Measurements from ENCODE around the gene UQCC3.
"Not testable (repeated sequence)": the region's sequence is repeated elsewhere in the genome, so short reads cannot be mapped to it uniquely, and the experiment has no call there.

UQCC3 gene

DNA sequence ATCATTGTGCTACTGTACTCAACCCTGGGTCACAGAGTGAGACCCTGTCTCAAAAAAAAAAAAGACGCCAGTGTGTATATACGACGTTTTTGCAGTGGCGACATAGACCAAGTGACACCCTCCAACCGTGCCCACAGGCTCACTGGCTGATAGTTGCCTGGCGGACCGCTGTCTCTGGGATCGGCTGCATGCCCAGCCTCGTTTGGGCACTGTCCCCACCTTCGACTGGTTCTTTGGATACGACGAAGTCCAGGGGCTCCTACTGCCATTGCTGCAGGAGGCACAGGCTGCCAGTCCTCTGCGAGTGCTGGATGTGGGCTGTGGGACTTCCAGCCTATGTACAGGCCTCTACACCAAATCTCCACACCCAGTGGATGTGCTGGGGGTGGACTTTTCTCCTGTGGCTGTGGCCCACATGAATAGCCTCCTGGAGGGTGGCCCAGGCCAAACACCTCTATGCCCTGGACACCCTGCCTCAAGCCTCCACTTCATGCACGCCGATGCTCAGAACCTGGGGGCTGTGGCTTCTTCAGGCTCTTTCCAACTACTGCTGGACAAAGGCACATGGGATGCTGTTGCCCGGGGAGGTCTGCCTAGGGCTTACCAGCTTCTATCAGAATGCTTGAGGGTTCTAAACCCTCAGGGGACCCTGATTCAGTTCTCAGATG, 5.1 kb upstream of the UQCC3 start:
- DNase-seq, result no peak

DNA sequence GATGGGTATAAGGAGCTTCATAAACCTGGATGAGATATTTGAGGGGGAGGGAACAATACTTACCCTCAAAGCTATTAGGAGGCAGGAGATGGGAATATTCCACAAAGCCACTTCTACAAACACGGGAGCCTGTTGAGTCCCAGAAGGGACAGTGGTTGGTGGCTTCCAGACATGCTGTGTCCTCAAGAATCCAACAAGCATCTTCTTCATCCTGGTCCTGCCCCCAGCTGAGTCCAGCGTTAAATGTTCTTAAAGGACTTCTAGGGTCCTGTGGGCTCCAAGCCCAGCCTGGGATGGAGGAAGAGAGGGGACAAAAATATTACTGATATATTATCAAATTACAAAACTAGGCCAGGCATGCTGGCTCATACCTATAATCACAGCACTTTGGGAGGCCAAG, 4.0 kb upstream of the UQCC3 start:
- DNase-seq, result no peak

DNA sequence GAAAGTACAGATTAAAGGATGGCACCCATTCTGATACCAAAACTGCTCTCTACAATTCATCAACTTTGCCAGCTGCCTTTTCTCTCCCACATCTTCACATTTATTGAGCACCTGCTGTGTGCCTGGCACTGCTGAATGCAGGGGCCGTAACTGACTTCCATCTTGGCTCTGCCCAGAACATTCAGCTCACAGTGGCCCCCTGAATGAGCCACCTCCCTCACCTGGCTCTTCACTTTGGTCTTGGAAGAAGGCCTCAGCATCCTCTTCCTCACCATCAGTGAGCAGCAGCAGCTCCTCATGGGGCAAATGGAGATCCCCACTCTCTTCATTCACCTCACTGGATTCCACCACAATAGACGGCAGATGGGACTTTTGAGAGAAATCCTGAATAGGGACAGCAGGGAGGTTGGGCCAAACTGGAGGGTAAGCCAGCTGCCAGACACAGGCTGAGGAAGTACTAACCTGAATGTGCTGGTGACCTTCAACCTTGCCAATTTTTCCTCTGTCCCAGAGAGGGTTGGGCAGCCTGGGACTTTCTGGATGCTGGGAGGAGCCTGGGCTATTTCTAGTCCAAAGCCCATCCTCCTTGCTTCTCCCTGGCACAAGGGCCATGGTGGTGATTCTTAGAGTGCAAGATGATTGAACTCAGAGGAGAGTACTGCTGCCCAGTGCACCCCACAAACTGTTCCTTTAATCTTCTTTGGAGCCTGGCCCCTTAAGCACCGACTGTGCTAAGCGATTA, 1.9 kb upstream of the UQCC3 start:
- DNase-seq, result no peak

- no peak for DNase-seq
These were observed 251 bp upstream of the UQCC3 start for GRCh38 chr11:62671236-62671607.

DNA sequence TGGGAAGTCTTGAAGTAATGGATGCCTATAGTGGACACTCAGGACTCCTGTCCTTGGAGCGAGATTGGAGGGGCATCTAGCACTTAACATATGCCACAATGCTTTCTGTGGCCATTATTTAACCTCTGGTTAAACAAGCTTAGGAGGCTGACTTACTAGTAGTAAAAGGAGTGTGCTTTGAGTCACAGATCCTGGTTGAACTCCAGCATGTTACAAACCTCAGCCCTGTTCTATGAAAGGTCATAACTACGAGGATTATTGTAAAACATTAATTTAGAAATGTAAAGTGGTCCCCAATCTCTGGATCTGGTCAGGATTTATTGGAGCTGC, 1.7 kb downstream of the UQCC3 start:
- no peak for DNase-seq

DNA sequence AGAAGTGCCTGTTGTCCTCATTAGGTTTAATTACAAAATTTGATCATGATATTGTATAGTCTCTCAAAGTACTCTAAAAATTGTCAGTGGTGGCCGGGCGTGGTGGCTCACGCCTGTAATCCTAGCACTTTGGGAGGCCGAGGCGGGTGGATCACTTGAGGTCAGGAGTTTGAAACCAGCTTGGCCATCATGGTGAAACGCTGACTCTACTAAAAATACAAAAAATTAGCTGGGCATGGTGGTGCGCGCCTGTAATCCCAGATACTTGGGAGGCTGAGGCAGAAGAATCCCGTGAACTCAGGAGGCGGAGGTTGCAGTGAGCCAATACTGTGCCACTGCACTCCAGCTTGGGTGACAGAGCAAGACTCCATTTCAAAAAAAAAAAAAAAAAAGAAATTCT, 3.9 kb downstream of the UQCC3 start:
- not testable (repeated sequence) for DNase-seq

DNA sequence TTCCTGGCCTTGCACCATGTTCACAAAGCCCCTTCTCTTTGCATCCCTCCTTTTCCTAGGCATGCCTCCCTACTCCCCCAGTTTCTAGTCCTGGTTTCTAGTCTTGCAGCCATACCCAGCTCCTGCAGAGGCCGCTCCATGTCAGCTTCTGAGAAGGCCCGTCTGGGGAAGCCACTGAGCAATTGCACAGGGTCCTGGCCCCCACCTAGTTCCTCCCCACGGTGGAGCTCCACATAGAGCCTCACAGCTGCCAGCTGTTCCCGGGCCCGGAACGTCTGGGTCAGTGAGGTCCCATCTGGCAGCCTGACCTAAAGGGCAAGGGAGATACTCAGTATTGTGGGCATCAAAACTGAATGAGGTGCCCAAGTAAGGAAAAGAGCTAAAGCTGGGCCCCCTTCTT, 5.2 kb downstream of the UQCC3 start:
- no peak for DNase-seq

DNA sequence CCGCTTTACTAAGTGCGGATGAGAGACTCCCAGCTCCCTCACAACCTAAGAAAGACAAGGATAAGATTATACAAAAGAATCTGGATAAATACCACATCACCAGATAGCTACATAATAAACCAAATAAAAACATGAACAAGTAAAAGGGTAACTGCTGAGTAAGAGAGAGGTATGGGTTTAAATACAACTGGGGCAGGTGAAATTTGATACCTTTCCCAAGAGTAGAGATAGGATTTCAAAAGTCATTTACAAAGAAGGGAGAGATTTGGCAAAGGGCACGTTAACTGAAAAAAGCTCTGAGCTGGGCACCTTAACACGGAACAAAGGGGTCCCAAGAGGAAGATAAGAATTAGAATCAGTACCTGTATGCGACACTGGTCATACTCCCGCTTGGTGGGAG, 5.7 kb downstream of the UQCC3 start:
- no peak for DNase-seq

- DNase-seq, result no peak
These were observed 6.2 kb downstream of the UQCC3 start for GRCh38 chr11:62677714-62678113.

- DNase-seq, result no peak
These were observed 6.9 kb downstream of the UQCC3 start for GRCh38 chr11:62678433-62678769.

- DNase-seq, result peak; percentile 86
These were observed 7.6 kb downstream of the UQCC3 start, which contains the start of gene UBXN1 for GRCh38 chr11:62678770-62679696. Gene UBXN1 (minus strand): TSS chr11:62679073. CDS start chr11:62678923, 150 bp downstream.

DNA sequence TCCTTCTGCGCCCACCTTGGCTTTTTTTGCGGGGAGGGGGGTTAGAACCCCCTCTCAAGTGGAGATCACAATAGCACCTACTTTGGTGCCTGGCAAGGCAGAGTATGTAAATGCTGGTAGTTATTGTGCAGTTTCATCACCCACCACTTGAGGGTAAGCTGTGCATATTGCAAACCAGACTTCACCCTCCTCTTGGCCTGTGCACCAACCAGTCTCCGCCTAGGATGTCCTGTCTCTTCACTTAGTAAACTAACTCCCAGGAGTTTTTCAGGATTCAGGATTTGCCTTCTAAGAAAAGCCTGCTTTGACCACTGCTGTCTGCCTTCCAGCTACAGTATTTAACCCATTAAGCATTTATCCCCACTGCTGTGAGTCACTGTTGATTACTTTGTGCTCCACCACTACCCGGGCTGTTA, 9.4 kb downstream of the UQCC3 start:
- peak; percentile 61 for DNase-seq

- no peak for DNase-seq
These were observed 11.0 kb downstream of the UQCC3 start for GRCh38 chr11:62682518-62682917.

DNA sequence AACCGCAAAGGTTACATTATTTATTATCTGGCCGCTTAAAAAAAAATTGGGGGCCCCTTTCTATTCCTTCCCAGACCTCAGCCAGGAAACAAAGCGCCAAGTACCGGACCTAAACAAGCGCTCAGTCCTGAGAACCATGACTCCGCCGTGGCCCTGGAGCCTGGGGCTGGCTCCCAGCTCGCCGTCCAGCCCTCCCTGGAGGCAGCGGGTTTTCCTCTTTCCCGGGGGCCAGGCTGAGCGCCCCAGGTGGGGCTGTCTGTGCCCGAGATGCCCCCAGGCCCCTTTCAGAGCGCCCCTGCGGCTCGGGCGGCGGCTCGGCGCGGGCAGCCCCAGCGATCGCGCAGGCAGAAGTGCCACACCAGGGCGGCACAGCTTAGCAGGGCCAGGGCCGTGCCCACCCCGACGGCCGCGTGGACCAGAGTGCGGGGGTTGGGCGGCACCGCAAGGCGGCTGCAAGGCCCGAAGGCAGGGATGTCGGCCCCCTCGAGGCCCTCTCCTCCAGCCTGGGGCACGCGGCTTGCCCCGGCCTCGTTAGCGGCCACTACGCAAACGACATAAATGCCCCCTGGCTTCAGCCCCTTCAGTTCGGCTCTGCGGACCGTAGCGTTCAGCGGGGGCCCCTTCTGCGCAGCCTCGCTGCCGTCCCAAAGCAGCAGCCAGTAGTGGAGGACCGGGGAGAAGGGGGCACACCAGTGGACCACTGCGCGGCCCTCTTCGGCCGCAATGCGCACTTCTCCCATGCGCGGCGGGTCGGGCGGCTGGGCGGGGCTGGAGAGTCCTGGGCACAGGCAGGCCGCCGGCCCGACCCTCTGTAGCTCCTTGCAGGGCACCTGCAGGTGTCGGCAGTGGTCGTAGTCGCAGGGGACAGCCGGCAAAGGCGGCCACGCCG, 16.3 kb downstream of the UQCC3 start:
- no peak for DNase-seq

DNA sequence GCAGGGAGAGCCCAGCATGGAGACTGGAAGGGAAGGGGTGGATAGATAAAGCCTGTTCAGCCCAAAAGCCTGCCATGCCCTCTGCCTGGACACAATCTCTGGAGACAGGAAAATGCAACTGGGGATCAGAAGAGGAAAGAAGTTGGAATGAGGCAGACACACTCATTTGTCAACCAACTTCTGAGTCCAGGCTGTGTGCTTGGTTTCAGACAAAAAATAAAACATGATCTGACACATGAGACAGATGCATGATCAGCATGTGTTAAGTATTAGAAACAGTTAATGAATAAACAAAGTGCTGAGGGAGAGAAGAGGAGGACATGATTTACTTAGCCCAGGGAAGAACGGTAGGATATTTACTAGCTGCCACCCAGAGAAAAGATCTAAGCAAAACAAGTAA, 17.0 kb downstream of the UQCC3 start:
- no peak for DNase-seq

DNA sequence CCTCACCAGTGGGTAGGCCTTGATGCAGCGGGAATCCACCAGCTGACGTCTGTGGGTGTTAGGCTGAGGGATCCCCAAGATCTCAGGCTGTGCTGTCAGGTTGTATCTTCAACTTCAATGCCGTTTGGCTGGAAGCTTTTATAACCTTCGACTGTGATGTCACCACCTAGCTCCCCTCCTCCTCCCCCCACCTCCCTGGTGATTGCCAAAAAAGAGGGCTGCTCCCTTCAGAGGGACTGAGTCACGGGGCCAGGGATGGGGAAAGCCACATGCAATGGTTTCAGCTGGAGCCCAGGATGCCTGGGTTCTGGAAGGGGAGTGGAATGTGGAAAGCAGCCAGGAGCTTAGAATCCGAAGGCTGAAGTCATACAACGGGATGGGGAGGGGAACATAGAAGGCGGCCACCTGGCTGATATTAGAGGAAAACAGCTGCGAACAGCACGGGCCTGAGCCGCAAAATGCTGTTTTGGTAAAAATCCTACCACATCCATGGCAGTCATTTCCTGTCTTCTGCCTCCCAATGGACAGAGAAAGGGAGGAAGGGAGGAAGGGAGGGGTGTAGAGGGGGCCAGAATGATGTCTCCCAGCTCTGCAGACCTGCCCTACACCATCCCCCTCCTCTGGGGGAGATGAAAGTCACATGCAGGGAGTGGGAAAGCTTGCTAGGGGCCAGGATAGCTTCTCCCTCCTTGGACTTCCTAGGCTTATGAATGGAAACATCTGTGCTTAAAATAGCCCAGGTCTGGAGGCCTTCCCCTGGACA, 18.1 kb downstream of the UQCC3 start, which contains the start of gene LRRN4CL:
LRRN4CL (minus strand) TSS at position 110 of the 763 bp plus-strand sequence. CDS start 1,022 bp downstream, outside the sequence.
- no peak for DNase-seq

DNA sequence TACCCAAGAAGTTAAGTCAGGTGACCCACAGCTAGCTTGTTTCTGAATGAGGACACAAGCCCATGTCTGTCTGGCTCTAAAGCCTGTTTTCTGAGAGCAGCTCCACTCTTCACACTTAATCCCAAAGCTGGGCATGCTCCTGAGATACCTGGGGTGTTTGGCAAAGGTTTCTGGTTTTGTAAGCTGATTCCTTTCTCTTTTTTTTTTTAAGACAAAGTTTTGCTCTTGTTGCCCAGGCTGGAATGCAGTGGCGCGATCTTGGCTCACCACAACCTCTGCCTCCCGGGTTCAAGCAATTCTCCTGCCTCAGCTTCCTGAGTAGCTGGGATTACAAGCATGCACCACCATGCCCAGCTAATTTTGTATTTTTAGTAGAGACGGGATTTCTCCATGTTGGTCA, 22.2 kb downstream of the UQCC3 start:
- DNase-seq, result not testable (repeated sequence)

- DNase-seq, result peak; percentile 57
These were observed 23.1 kb downstream of the UQCC3 start for GRCh38 chr11:62694455-62695167.

DNA sequence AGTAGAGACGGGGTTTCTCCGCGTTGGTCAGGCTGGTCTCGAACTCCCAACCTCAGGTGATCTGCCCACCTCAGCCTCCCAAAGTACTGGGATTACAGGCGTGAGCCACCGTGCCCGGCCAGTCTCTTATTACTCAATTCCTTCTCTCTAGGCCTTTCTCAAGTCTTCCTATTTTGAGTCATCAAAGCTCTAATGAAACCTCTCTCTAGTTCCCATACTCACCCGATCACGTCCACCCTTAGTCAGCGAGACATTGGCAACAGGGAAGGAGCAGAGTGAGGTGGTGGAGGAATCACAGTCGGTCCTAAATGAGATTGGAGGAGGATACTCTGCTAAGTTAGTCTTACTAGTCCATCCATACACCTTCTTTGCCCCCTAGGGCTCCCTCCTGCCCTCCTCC, 30.8 kb downstream of the UQCC3 start:
- DNase-seq, result no peak

DNA sequence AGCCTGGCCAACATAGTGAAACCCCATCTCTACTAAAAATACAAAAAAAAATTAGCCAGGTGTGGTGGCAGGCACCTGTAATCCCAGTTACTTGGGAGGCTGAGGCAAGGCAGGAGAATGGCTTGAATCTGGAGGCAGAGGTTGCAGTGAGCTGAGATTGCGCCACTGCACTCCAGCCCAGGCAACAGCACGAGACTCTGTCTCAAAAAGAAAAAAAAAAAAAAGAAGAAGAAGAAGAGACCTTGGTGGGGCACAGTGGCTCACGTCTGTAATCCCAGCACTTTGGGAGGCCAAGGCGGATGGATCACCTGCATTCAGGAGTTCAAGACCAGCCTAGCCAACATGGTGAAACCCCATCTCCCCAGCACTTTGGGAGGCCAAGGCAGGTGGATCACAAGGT, 32.4 kb downstream of the UQCC3 start:
- not testable (repeated sequence) for DNase-seq

DNA sequence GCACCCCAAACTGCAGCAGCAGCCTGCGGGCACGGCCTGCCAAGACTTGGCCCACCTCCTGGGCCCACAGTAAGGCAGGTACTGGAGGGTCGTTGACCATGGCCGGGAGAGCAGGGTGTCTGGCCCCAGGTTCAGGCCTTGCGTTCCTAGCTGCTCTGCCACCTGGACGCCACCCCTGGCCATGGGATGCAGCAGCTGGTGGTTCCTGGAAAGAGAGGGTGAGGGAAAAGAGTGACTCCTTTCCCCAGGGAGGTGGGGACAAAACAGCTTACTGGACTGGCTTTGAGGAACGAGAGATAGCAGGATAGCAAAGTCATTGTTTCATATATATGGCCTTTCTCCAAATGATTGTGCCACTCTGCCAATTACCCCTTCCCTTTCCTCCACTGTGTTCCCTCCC, 33.9 kb downstream of the UQCC3 start:
- DNase-seq, result peak; percentile 55

Measured in NCI-H146 (cell line).